Measurements from ENCODE around the gene DLGAP1. TPM values are rescaled to one million over a fixed set of nuclear protein-coding genes. Genes with fewer than 3 reads are reported as not detected.

DLGAP1 gene
- polyA plus RNA-seq, 4 donors = 0.22 to 0.47 TPM; not detected in 2

DNA sequence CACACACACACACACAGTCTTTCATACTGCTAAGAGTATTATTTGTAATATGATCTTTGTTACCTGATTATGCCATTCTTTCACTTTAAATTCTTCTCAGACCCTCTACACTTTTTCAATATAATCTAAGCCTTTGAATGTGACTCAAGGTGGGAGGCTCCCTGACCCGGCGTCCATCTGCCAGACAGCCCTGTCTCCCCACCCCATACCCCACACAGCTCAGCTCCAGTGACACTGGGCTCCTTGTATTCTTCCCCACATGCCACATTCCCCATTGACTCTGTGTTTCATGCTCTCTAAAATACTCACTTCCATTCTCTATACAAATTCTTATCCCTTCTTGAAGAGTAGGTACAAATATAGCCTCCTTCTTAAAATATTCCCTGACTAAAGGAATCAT is 563.0 kb downstream of the DLGAP1 start:
- 36 to 56% (median 38%) methylated on average over 2 of the region's 2 CpGs for WGBS, 3 donors

GRCh38 chr18:3891245-3891644 is 563.9 kb downstream of the DLGAP1 start:
- WGBS, 3 donors = 60 to 68% (median 67%) methylated on average over 3 of the region's 3 CpGs
- FAIRE-seq = no peak
- H3K4me3 ChIP-seq (ENCODE audit: low read depth in 1 of 3, low read length in 3 of 3) = no peak overlapping the region

More for the DNA sequence above, 563.0 kb downstream of the DLGAP1 start:
- Histone ChIP-seq H3K27ac (ENCODE audit: low read depth in 1 of 3, low read length in 2 of 3) (no peak overlapping the region), H3K9me3 (ENCODE audit: control insufficient read depth in 2 of 2, insufficient read depth in 1 of 2, low read depth in 1 of 2, low read length in 1 of 2) (no peaks in the 10 kb centered on the region), H3K4me1 (ENCODE audit: control insufficient read depth in 3 of 3, insufficient read depth in 2 of 3, low read depth in 1 of 3, low read length in 2 of 3) (peaks cover 0 to 22% (median 0%) of the 10 kb centered on the region in 3 donors), H3K36me3 (ENCODE audit: control insufficient read depth in 3 of 3, insufficient read depth in 2 of 3, low read depth in 1 of 3, low read length in 3 of 3) (no peaks in the 10 kb centered on the region), H3K4me3 (ENCODE audit: low read depth in 1 of 3, low read length in 3 of 3) (no peak overlapping the region), H3K27me3 (ENCODE audit: control insufficient read depth in 3 of 3, insufficient read depth in 3 of 3, low read length in 3 of 3) (no peaks in the 10 kb centered on the region)
- FAIRE-seq = no peak
- DNase-seq = peak in 1 of 2 donors; percentile 43

GRCh38 chr18:3889803-3890202 is 565.3 kb downstream of the DLGAP1 start:
- Histone ChIP-seq H3K9me3 (ENCODE audit: control insufficient read depth in 2 of 2, insufficient read depth in 1 of 2, low read depth in 1 of 2, low read length in 1 of 2) (no peaks in the 10 kb centered on the region), H3K4me3 (ENCODE audit: low read depth in 1 of 3, low read length in 3 of 3) (no peak overlapping the region), H3K27ac (ENCODE audit: low read depth in 1 of 3, low read length in 2 of 3) (no peak overlapping the region), H3K36me3 (ENCODE audit: control insufficient read depth in 3 of 3, insufficient read depth in 2 of 3, low read depth in 1 of 3, low read length in 3 of 3) (no peaks in the 10 kb centered on the region), H3K27me3 (ENCODE audit: control insufficient read depth in 3 of 3, insufficient read depth in 3 of 3, low read length in 3 of 3) (no peaks in the 10 kb centered on the region), H3K4me1 (ENCODE audit: control insufficient read depth in 3 of 3, insufficient read depth in 2 of 3, low read depth in 1 of 3, low read length in 2 of 3) (peaks cover 0 to 30% (median 0%) of the 10 kb centered on the region in 3 donors)
- 54 to 77% (median 61%) methylated on average over 3 of the region's 3 CpGs for WGBS, 3 donors
- no peak for FAIRE-seq
- DNase-seq = peak; percentile 7 to 42

More at GRCh38 chr18:3891245-3891644, 563.9 kb downstream of the DLGAP1 start:
- H3K27ac ChIP-seq (ENCODE audit: low read depth in 1 of 3, low read length in 2 of 3) = no peak overlapping the region
- no peaks in the 10 kb centered on the region for H3K36me3 ChIP-seq (ENCODE audit: control insufficient read depth in 3 of 3, insufficient read depth in 2 of 3, low read depth in 1 of 3, low read length in 3 of 3)
- no peaks in the 10 kb centered on the region for H3K27me3 ChIP-seq (ENCODE audit: control insufficient read depth in 3 of 3, insufficient read depth in 3 of 3, low read length in 3 of 3)
- H3K4me1 ChIP-seq (ENCODE audit: control insufficient read depth in 3 of 3, insufficient read depth in 2 of 3, low read depth in 1 of 3, low read length in 2 of 3) = peaks cover 0 to 30% (median 0%) of the 10 kb centered on the region in 3 donors
- no peaks in the 10 kb centered on the region for H3K9me3 ChIP-seq (ENCODE audit: control insufficient read depth in 2 of 2, insufficient read depth in 1 of 2, low read depth in 1 of 2, low read length in 1 of 2)
- no peak for DNase-seq

DNA sequence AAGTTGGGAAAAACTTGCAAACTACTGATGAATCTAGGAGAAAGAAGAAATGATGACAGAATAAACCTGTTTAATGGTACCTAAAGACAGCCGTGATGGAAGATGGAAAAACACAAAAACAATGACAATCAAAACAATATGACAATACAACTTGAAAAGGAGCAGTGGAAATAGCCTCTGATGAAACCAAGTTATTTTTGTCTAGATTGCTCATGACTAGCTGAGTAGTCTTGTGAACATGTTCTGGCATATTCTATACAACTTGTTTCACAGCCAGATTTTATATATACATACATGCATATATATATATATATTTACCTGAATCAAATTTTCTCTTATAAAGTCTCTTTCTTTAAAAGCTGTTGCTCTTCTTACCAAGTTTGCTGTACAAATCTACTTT is 566.0 kb downstream of the DLGAP1 start:
- FAIRE-seq (no peak), DNase-seq (no peak)
- Histone ChIP-seq H3K27ac (ENCODE audit: low read depth in 1 of 3, low read length in 2 of 3) (no peak overlapping the region), H3K4me3 (ENCODE audit: low read depth in 1 of 3, low read length in 3 of 3) (no peak overlapping the region), H3K36me3 (ENCODE audit: control insufficient read depth in 3 of 3, insufficient read depth in 2 of 3, low read depth in 1 of 3, low read length in 3 of 3) (no peaks in the 10 kb centered on the region), H3K4me1 (ENCODE audit: control insufficient read depth in 3 of 3, insufficient read depth in 2 of 3, low read depth in 1 of 3, low read length in 2 of 3) (peaks cover 0 to 30% (median 0%) of the 10 kb centered on the region in 3 donors), H3K27me3 (ENCODE audit: control insufficient read depth in 3 of 3, insufficient read depth in 3 of 3, low read length in 3 of 3) (no peaks in the 10 kb centered on the region), H3K9me3 (ENCODE audit: control insufficient read depth in 2 of 2, insufficient read depth in 1 of 2, low read depth in 1 of 2, low read length in 1 of 2) (no peaks in the 10 kb centered on the region)
- WGBS, 3 donors = 89 to 93% (median 92%) methylated on average over 1 of the region's 1 CpG

GRCh38 chr18:3886575-3887322 is 568.4 kb downstream of the DLGAP1 start:
- H3K4me3 ChIP-seq (ENCODE audit: low read depth in 1 of 3, low read length in 3 of 3) = no peak overlapping the region
- no peak for FAIRE-seq
- H3K27ac ChIP-seq (ENCODE audit: low read depth in 1 of 3, low read length in 2 of 3) = peak overlapping the region in 1 of 3 donors; percentile 13
- H3K4me1 ChIP-seq (ENCODE audit: control insufficient read depth in 3 of 3, insufficient read depth in 2 of 3, low read depth in 1 of 3, low read length in 2 of 3) = peaks cover 0 to 25% (median 0%) of the 10 kb centered on the region in 3 donors
- no peaks in the 10 kb centered on the region for H3K27me3 ChIP-seq (ENCODE audit: control insufficient read depth in 3 of 3, insufficient read depth in 3 of 3, low read length in 3 of 3)
- no peaks in the 10 kb centered on the region for H3K36me3 ChIP-seq (ENCODE audit: control insufficient read depth in 3 of 3, insufficient read depth in 2 of 3, low read depth in 1 of 3, low read length in 3 of 3)
- peak; percentile 34 to 64 for DNase-seq
- WGBS, 3 donors = 3 to 17% (median 14%) methylated on average over 10 of the region's 10 CpGs
- no peaks in the 10 kb centered on the region for H3K9me3 ChIP-seq (ENCODE audit: control insufficient read depth in 2 of 2, insufficient read depth in 1 of 2, low read depth in 1 of 2, low read length in 1 of 2)

DNA sequence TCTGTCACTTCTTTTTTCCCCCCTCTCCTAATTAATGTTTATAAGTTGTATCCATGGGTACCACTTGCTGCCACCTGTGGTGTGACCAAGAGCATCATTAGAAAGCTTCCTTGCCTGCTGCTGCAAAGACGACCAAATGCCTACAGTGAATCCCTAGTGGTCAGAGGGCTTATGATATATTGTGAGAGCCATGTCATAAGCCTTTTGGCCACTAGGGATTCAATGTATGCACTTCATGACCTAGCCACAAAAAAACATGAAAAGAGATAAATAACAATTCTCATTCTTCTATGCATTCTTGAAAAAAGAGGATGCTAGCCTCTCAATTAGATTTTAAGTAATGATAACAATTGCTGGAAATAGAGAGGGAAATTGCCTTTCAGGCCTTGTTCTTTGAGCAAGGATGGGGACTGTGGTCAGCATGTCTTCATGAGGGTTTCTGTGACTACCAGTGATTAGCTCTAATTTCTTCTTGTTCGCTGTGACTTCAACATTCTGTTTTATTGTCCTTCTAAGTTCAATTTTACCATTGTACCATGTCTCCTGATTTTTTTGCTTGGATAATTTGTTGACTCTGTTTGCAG is 569.8 kb downstream of the DLGAP1 start:
- Histone ChIP-seq H3K27me3 (ENCODE audit: control insufficient read depth in 3 of 3, insufficient read depth in 3 of 3, low read length in 3 of 3) (no peaks in the 10 kb centered on the region), H3K4me3 (ENCODE audit: low read depth in 1 of 3, low read length in 3 of 3) (no peak overlapping the region), H3K36me3 (ENCODE audit: control insufficient read depth in 3 of 3, insufficient read depth in 2 of 3, low read depth in 1 of 3, low read length in 3 of 3) (no peaks in the 10 kb centered on the region), H3K27ac (ENCODE audit: low read depth in 1 of 3, low read length in 2 of 3) (no peak overlapping the region), H3K4me1 (ENCODE audit: control insufficient read depth in 3 of 3, insufficient read depth in 2 of 3, low read depth in 1 of 3, low read length in 2 of 3) (peaks cover 0 to 24% (median 0%) of the 10 kb centered on the region in 3 donors), H3K9me3 (ENCODE audit: control insufficient read depth in 2 of 2, insufficient read depth in 1 of 2, low read depth in 1 of 2, low read length in 1 of 2) (no peaks in the 10 kb centered on the region)
- FAIRE-seq = no peak
- DNase-seq = no peak
- 79 to 84% (median 83%) methylated on average over 2 of the region's 2 CpGs for WGBS, 3 donors

DNA sequence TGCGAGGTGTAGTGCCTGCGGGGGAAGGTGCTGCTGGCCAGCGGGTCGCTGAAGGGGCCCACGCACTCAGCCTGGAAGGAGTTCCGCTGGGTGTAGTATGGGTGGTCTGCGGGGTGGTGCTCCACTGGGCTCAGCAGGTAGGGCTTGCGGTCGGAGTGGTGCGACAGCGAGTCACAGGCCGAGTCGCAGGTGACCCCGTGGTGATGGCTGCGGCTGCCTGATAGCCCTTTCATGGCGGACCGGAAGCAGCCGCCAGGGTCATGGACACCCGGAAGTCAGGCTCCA is 575.3 kb downstream of the DLGAP1 start:
- Histone ChIP-seq H3K27me3 (ENCODE audit: control insufficient read depth in 3 of 3, insufficient read depth in 3 of 3, low read length in 3 of 3) (no peaks in the 10 kb centered on the region), H3K9me3 (ENCODE audit: control insufficient read depth in 2 of 2, insufficient read depth in 1 of 2, low read depth in 1 of 2, low read length in 1 of 2) (no peaks in the 10 kb centered on the region), H3K36me3 (ENCODE audit: control insufficient read depth in 3 of 3, insufficient read depth in 2 of 3, low read depth in 1 of 3, low read length in 3 of 3) (no peaks in the 10 kb centered on the region), H3K4me3 (ENCODE audit: low read depth in 1 of 3, low read length in 3 of 3) (no peak overlapping the region), H3K27ac (ENCODE audit: low read depth in 1 of 3, low read length in 2 of 3) (no peak overlapping the region), H3K4me1 (ENCODE audit: control insufficient read depth in 3 of 3, insufficient read depth in 2 of 3, low read depth in 1 of 3, low read length in 2 of 3) (no peaks in the 10 kb centered on the region)
- WGBS, 3 donors = 97 to 98% (median 97%) methylated on average over 19 of the region's 19 CpGs
- FAIRE-seq (no peak), DNase-seq (no peak)

DNA sequence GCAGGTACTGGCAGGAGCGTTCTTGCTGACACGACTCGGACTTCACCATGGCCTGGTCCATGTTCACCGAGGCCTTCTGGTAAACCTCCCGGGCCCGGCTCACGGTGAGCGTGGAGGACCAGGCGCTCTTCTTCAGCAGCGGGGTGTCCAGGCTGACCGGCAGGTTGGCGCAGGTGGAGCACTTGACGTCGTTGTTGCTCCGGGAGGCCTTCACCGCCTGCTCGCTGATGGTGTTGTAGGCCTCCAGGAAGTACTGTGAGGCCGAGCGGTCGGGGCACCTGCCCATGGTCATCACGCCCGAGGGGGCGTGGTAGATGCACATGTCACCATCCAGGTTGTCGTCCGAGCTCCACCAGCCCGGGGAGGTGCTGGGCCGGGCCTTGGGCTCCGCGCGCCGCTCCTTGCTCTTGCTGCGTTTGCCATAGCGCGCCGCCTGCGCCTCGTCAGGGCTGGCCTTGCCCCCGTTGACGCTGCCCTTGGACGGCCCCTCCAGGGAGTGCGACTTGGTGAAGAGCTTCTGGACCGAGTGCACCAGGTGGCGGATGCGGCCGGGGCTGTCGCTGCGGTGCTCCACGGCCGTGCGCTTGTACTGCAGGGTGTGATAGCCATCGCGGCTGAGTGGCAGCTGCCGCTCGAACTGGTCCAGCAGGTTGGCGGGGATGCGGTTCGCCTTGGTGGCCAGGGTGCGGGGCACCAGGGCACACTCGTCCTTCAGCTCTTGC is 575.8 kb downstream of the DLGAP1 start:
- Histone ChIP-seq H3K27ac (ENCODE audit: low read depth in 1 of 3, low read length in 2 of 3) (no peak overlapping the region), H3K36me3 (ENCODE audit: control insufficient read depth in 3 of 3, insufficient read depth in 2 of 3, low read depth in 1 of 3, low read length in 3 of 3) (no peaks in the 10 kb centered on the region), H3K4me3 (ENCODE audit: low read depth in 1 of 3, low read length in 3 of 3) (no peak overlapping the region), H3K27me3 (ENCODE audit: control insufficient read depth in 3 of 3, insufficient read depth in 3 of 3, low read length in 3 of 3) (no peaks in the 10 kb centered on the region), H3K4me1 (ENCODE audit: control insufficient read depth in 3 of 3, insufficient read depth in 2 of 3, low read depth in 1 of 3, low read length in 2 of 3) (no peaks in the 10 kb centered on the region), H3K9me3 (ENCODE audit: control insufficient read depth in 2 of 2, insufficient read depth in 1 of 2, low read depth in 1 of 2, low read length in 1 of 2) (no peaks in the 10 kb centered on the region)
- DNase-seq = no peak
- no peak for FAIRE-seq
- 96% methylated on average over 59 of the region's 59 CpGs for WGBS, 3 donors
